HL-60/S4 (cell line): ENCODE measurements around the gene PTPRJ.

Experiments used
- in situ Hi-C: fragments of 300-500 bp; cut with MboI; formaldehyde crosslinking; loops from 2 replicates; pipeline ENCODE4 v1.14.3; 2022; ENCODE audit warnings: low sequenced_read_pairs

The PTPRJ gene

GRCh38 chr11:47967577-47968525 is 12.5 kb upstream of the PTPRJ start:
- in situ Hi-C loops, result loop anchor here (10.0 kb wide), 1 partner anchor 137 kb away; no protein-coding TSS in a partner anchor

DNA sequence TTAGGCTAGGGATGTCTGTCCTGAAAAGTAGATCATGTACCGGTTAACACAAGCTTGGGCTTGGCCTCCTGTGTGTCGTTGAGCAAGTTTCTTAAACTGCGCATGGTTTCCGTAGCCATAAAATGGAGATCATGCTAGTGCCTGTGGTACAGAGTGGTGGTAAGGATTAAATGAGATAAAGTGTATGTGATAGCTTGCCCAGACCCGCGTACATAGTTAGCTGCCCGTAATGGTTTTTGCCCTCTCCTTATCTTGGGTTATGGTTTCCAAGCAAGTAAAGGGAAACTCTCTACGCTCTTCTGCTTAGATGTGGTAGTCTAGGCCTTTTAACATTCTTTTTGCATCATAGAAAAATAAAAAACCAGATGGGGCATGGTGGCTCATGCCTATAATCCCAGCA is 11.0 kb upstream of the PTPRJ start:
- in situ Hi-C loops, result loop anchor here (10.0 kb wide), 1 partner anchor 135 kb away; no protein-coding TSS in a partner anchor

- in situ Hi-C loops, result no loop called here
These were observed 8.9 kb upstream of the PTPRJ start for GRCh38 chr11:47971501-47971900.

GRCh38 chr11:47973173-47973572 is 7.2 kb upstream of the PTPRJ start:
- in situ Hi-C loops, result no loop called here

GRCh38 chr11:47976931-47977330 is 3.4 kb upstream of the PTPRJ start:
- in situ Hi-C loops, result no loop called here

DNA sequence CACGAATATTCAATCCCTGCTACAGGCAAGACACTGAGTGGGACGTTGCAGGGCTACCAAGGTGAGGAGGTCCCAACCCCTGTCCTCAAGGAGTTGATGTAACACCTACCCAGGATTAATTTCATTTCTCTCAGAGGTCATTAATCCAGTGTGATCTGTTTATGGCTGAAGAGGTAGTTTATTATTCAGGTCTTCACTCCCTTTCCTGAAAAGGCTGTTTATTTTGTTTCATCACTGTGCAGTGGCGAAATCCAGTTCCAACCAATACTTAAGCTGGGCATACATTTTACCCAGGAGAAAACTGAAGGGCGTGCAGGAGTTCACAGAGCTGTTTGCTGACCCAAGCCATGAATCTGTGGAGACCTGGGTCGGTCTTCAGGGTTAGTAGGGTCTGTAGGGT is 2.7 kb upstream of the PTPRJ start:
- in situ Hi-C loops, result no loop called here

GRCh38 chr11:47979378-47980087 is 826 bp upstream of the PTPRJ start:
- in situ Hi-C loops, result no loop called here

GRCh38 chr11:47980907-47981621 is 705 bp downstream of the PTPRJ start:
- in situ Hi-C loops, result no loop called here

GRCh38 chr11:47981667-47982404 is 1.5 kb downstream of the PTPRJ start:
- in situ Hi-C loops, result no loop called here

GRCh38 chr11:47982616-47983015 is 2.3 kb downstream of the PTPRJ start:
- in situ Hi-C loops, result no loop called here

- in situ Hi-C loops, result no loop called here
These were observed 3.4 kb downstream of the PTPRJ start for GRCh38 chr11:47983464-47984397.

GRCh38 chr11:47986219-47986618 is 5.9 kb downstream of the PTPRJ start:
- in situ Hi-C loops, result no loop called here

DNA sequence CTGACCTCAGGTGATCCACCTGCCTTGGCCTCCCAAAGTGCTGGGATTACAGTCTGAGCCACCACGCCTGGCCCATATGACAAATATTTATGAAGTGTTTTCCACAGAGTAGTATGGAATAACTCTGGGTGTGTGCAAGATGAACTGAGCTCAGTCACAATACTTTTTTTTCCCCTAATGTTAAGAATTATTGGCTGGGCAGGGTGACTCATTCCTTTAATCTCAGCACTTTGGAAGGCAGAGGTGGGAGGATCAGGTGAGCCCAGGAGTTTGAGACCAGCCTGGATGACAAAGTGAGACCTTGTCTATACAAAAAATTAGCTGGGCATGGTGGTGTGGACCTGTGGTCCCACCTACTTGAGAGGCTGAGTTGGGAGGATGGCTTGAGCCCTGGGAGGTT is 6.4 kb downstream of the PTPRJ start:
- in situ Hi-C loops, result no loop called here

- in situ Hi-C loops, result no loop called here
These were observed 7.0 kb downstream of the PTPRJ start for GRCh38 chr11:47987310-47987709.

GRCh38 chr11:47987781-47988180 is 7.4 kb downstream of the PTPRJ start:
- in situ Hi-C loops, result no loop called here

DNA sequence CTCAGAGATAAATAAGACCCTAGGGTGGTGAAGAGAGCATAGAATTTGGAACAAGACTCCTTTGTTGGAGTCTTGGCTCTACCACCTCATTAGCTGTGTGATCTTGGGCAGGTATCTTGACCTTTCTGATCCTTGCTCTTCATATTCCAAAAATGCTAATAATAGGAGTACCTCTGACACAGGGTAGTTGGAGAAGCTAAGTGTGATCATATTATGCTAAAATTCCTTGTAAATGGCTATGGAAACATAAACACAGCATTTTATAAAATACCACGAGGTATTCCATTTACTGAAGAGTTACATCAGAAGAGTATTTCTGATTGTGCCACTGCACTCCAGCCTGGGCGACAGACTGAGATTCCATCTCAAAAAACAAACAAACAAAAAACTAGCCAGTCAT is 9.4 kb downstream of the PTPRJ start:
- in situ Hi-C loops, result no loop called here

DNA sequence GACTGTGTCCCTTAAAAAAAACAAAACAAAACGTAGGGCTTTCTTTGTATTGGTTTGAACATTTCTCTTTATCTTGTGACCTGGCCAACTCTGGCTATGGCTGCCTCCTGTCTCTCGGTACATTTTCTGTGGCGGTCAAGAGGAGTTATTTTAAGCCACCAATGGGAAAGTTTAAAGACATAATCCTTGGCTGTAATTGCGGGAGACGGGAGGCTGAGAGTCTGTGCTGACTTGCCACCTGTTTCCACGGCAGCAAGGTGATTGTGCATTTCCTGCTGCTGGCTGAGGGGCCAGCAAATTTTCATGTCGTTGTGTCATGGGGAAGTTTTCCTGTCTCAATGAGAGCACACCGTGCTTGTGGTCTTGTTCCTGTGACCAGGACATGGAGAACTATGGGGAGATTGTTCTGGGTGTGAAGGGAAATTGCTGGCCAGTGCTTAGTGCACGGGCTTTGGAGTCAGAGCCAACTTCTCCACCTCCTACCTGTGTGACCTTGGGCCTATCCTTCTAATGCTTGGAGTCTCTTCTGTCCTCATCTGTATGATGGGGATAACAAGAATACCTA is 11.0 kb downstream of the PTPRJ start:
- in situ Hi-C loops, result no loop called here

GRCh38 chr11:47991894-47992293 is 11.5 kb downstream of the PTPRJ start:
- in situ Hi-C loops, result no loop called here
